ENCODE results near the gene CACNA1S. TPM values are rescaled to one million over a fixed set of nuclear protein-coding genes. Genes with fewer than 3 reads are reported as not detected.

The CACNA1S gene
- polyA plus RNA-seq, 1 experiment = not detected

- DNase-seq (ENCODE audit: low read depth) = no peak
- Histone ChIP-seq H3K27me3 (ENCODE audit: control insufficient read depth, insufficient read depth, low read length) (peaks cover 33% of the 10 kb centered on the region), H3K36me3 (ENCODE audit: control insufficient read depth, insufficient read depth, low read length) (no peaks in the 10 kb centered on the region), H3K4me3 (ENCODE audit: low read depth, low read length) (no peak overlapping the region)
- TF ChIP-seq CTCF (IDR thresholded peaks at IDR 0.05; ENCODE audit: insufficient read depth, low read depth, low read length) = no peak
- ChIA-PET CTCF (interaction anchor here (1.1 to 3.1 kb wide), 5 partner anchors 8 to 68 kb away, joined by 3 to 22 read pairs (median 4); no protein-coding TSS in a partner anchor), POLR2A (no interaction called here)
Observed at GRCh38 chr1:201017828-201018163, 94.4 kb downstream of the CACNA1S start.

- ChIA-PET POLR2A (no interaction called here), CTCF (interaction anchor here (1.1 to 3.1 kb wide), 5 partner anchors 9 to 68 kb away, joined by 3 to 22 read pairs (median 4); no protein-coding TSS in a partner anchor)
- no peak for DNase-seq (ENCODE audit: low read depth)
- Histone ChIP-seq H3K36me3 (ENCODE audit: control insufficient read depth, insufficient read depth, low read length) (no peaks in the 10 kb centered on the region), H3K27me3 (ENCODE audit: control insufficient read depth, insufficient read depth, low read length) (peaks cover 27% of the 10 kb centered on the region), H3K4me3 (ENCODE audit: low read depth, low read length) (no peak overlapping the region)
- TF ChIP-seq CTCF (IDR thresholded peaks at IDR 0.05; ENCODE audit: insufficient read depth, low read depth, low read length) = no peak
Observed at GRCh38 chr1:201016943-201017827, 95.0 kb downstream of the CACNA1S start.

GRCh38 chr1:201016211-201016651 lies 96.0 kb downstream of the CACNA1S start:
- no peak overlapping the region for H3K4me3 ChIP-seq (ENCODE audit: low read depth, low read length)
- POLR2A ChIA-PET = no interaction called here
- peaks cover 20% of the 10 kb centered on the region for H3K27me3 ChIP-seq (ENCODE audit: control insufficient read depth, insufficient read depth, low read length)
- no peak for TF ChIP-seq CTCF (IDR thresholded peaks at IDR 0.05; ENCODE audit: insufficient read depth, low read depth, low read length)
- no peak for DNase-seq (ENCODE audit: low read depth)
- CTCF ChIA-PET = interaction anchor here (0.7 to 3.1 kb wide), 5 partner anchors 9 to 44 kb away, joined by 3 to 22 read pairs (median 4); no protein-coding TSS in a partner anchor
- no peaks in the 10 kb centered on the region for H3K36me3 ChIP-seq (ENCODE audit: control insufficient read depth, insufficient read depth, low read length)

DNA sequence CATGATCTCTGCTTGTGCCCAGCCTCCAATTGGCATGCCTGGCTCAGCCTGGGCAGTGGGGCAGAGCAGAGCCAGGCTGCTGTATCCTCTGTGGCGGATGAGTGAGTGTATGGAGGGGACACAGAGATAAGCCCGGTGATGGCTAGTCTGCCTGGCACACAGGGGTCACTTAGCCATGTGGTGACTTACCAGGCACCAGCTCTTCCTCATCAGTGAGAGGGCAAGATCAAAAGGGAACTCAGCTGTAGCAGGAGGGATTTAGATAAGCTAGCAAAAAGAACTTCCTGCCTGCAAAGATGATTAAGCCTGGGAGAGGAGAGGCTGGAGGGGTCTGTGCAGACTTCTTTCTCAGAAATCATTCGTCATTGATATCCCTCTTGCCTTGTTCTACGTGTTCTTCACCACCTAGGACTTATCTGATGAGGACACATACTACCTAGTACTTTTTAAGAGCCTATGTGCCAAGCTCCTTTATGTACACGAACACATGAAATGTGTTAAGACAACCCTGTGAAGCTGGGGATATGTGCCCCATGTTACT lies 96.6 kb downstream of the CACNA1S start:
- Histone ChIP-seq H3K4me3 (ENCODE audit: low read depth, low read length) (no peak overlapping the region), H3K27me3 (ENCODE audit: control insufficient read depth, insufficient read depth, low read length) (peaks cover 20% of the 10 kb centered on the region), H3K36me3 (ENCODE audit: control insufficient read depth, insufficient read depth, low read length) (no peaks in the 10 kb centered on the region)
- TF ChIP-seq CTCF (IDR thresholded peaks at IDR 0.05; ENCODE audit: insufficient read depth, low read depth, low read length) = no peak
- CTCF ChIA-PET = interaction anchor here (0.6 to 3.1 kb wide), 8 partner anchors 10 to 159 kb away, joined by 3 to 22 read pairs (median 4); no protein-coding TSS in a partner anchor
- no peak for DNase-seq (ENCODE audit: low read depth)
- POLR2A ChIA-PET = interaction anchor here (0.6 kb wide), 1 partner anchor 137 kb away, joined by 4 read pairs; no protein-coding TSS in a partner anchor

GRCh38 chr1:201014816-201015200 lies 97.4 kb downstream of the CACNA1S start:
- DNase-seq (ENCODE audit: low read depth) = no peak
- H3K4me3 ChIP-seq (ENCODE audit: low read depth, low read length) = no peak overlapping the region
- CTCF ChIA-PET = interaction anchor here (0.6 to 3.1 kb wide), 6 partner anchors 9 to 158 kb away, joined by 3 to 22 read pairs (median 3); no protein-coding TSS in a partner anchor
- H3K27me3 ChIP-seq (ENCODE audit: control insufficient read depth, insufficient read depth, low read length) = peaks cover 20% of the 10 kb centered on the region
- no peak for TF ChIP-seq CTCF (IDR thresholded peaks at IDR 0.05; ENCODE audit: insufficient read depth, low read depth, low read length)
- POLR2A ChIA-PET = no interaction called here
- no peaks in the 10 kb centered on the region for H3K36me3 ChIP-seq (ENCODE audit: control insufficient read depth, insufficient read depth, low read length)

Data from BJ (cell line).